Neuronal stem cell (in vitro differentiated cells): ENCODE results near the gene TMEM61.

Source experiments
- DNase-seq: peaks from one replicate; pipeline ENCODE4 v3.0.0-alpha.2; 2013; ENCODE audit warnings: low spot score
- H2AFZ ChIP-seq: one replicate; pipeline ENCODE4 v1.6.1; 2013; ENCODE audit warnings: mild to moderate bottlenecking, low read length, inconsistent platforms
- H2AK5ac ChIP-seq: 2 replicates; pipeline ENCODE4 v1.6.1; 2013; ENCODE audit warnings: low read depth, mild to moderate bottlenecking, inconsistent platforms, low read length, moderate library complexity, mixed read lengths
- H2BK120ac ChIP-seq: 2 replicates; pipeline ENCODE4 v1.6.1; 2013; ENCODE audit warnings: low read depth, mild to moderate bottlenecking, inconsistent platforms, low read length, moderate library complexity, mixed read lengths
- H2BK12ac ChIP-seq: one replicate; pipeline ENCODE4 v1.6.1; 2013; ENCODE audit warnings: low read length, inconsistent platforms
- H2BK15ac ChIP-seq: 2 replicates; pipeline ENCODE4 v1.6.1; 2013; ENCODE audit warnings: mild to moderate bottlenecking, low read length, inconsistent platforms, mixed read lengths
- H2BK5ac ChIP-seq: one replicate; pipeline ENCODE4 v1.6.1; 2013; ENCODE audit warnings: inconsistent platforms, mild to moderate bottlenecking, low read length, moderate library complexity
- H3K14ac ChIP-seq: one replicate; pipeline ENCODE4 v1.6.1; 2013; ENCODE audit warnings: low read length, inconsistent platforms
- H3K18ac ChIP-seq: 2 replicates; pipeline ENCODE4 v1.6.1; 2013; ENCODE audit warnings: low read length, inconsistent platforms
- H3K23ac ChIP-seq: 2 replicates; pipeline ENCODE4 v1.6.1; 2013; ENCODE audit warnings: low read depth, mild to moderate bottlenecking, mixed read lengths, low read length, inconsistent platforms; ENCODE audit not compliant: poor library complexity
- H3K27ac ChIP-seq: replicated peaks from 3 replicates; pipeline ENCODE4 v1.5.1; 2013; ENCODE audit warnings: low read length, inconsistent platforms
- H3K27me3 ChIP-seq, 3 experiments: 2 replicates each; pipeline ENCODE4 v1.6.1; 2013; ENCODE audit warnings: low read length in 3 of 3, mild to moderate bottlenecking in 2 of 3, inconsistent platforms in 1 of 3, low read depth in 1 of 3, mixed read lengths in 1 of 3, moderate library complexity in 1 of 3; ENCODE audit not compliant: control insufficient read depth in 3 of 3, insufficient read depth in 3 of 3
- H3K36me3 ChIP-seq, 2 donors: replicated peaks in 1 of 2; 2 replicates each; pipeline ENCODE4 v1.6.1; 2013; ENCODE audit warnings: low read length in 2 of 2; ENCODE audit not compliant: control insufficient read depth in 2 of 2, insufficient read depth in 2 of 2
- H3K4ac ChIP-seq: 2 replicates; pipeline ENCODE4 v1.6.1; 2013; ENCODE audit warnings: inconsistent platforms, mild to moderate bottlenecking, low read length, moderate library complexity
- H3K4me1 ChIP-seq, 2 donors: 1 replicate in 1 of 2; 2 replicates in 1 of 2; pipeline ENCODE4 v1.6.1; 2013; ENCODE audit warnings: low read length in 2 of 2, low read depth in 1 of 2; ENCODE audit not compliant: control insufficient read depth in 2 of 2, insufficient read depth in 1 of 2
- H3K4me2 ChIP-seq: one replicate; pipeline ENCODE4 v1.6.1; 2013; ENCODE audit warnings: mild to moderate bottlenecking, low read length, inconsistent platforms; ENCODE audit not compliant: insufficient read depth, poor library complexity, severe bottlenecking
- H3K4me3 ChIP-seq, 2 donors: 2 replicates each; pipeline ENCODE4 v1.5.1; 2013; ENCODE audit warnings: low read length in 2 of 2, mild to moderate bottlenecking in 2 of 2, inconsistent platforms in 1 of 2, moderate library complexity in 1 of 2
- H3K79me1 ChIP-seq: one replicate; pipeline ENCODE4 v1.6.1; 2013; ENCODE audit warnings: low read depth, mild to moderate bottlenecking, inconsistent platforms, low read length, moderate library complexity
- H3K9ac ChIP-seq: one replicate; pipeline ENCODE4 v1.6.1; 2013; ENCODE audit warnings: mild to moderate bottlenecking, low read depth, low read length, inconsistent platforms; ENCODE audit not compliant: poor library complexity
- H3K9me3 ChIP-seq, 2 donors: replicated peaks in 1 of 2; 2 replicates each; pipeline versions ENCODE3 to v1.6.1; 2013; ENCODE audit warnings: low read length in 2 of 2, mild to moderate bottlenecking in 2 of 2, inconsistent platforms in 1 of 2, low read depth in 1 of 2, mixed read lengths in 1 of 2, moderate library complexity in 1 of 2; ENCODE audit not compliant: control insufficient read depth in 2 of 2, insufficient read depth in 1 of 2
- H4K8ac ChIP-seq: one replicate; pipeline ENCODE4 v1.6.1; 2013; ENCODE audit warnings: low read depth, mild to moderate bottlenecking, inconsistent platforms, low read length, moderate library complexity
- H4K91ac ChIP-seq: one replicate; pipeline ENCODE4 v1.6.1; 2013; ENCODE audit warnings: low read length, low read depth, mild to moderate bottlenecking, inconsistent platforms; ENCODE audit not compliant: poor library complexity
- WGBS, 2 donors: extraction: QIAGEN DNeasy Blood & Tissue Kit; methylation state at CpG; one replicate each; pipeline ENCODE4 v1.1.7; 2013; ENCODE audit warnings: missing lambda C conversion rate in 2 of 2, mixed read lengths in 1 of 2; ENCODE audit not compliant: insufficient read length in 2 of 2, insufficient replicate concordance in 1 of 2; ENCODE audit errors: extremely low coverage in 2 of 2; 5-methylcytosine and 5-hydroxymethylcytosine counted together

The TMEM61 gene

GRCh38 chr1:54976747-54977146 is 3.7 kb upstream of the TMEM61 start:
- no peak overlapping the region for H2BK5ac ChIP-seq
- H2BK12ac ChIP-seq: no peak overlapping the region
- no peak overlapping the region for H4K8ac ChIP-seq
- no peaks in the 10 kb centered on the region for H3K36me3 ChIP-seq
- H2AFZ ChIP-seq: no peak overlapping the region
- no peaks in the 10 kb centered on the region for H3K79me1 ChIP-seq
- no peak overlapping the region for H2BK120ac ChIP-seq
- H3K4me2 ChIP-seq: no peak overlapping the region
- H2BK15ac ChIP-seq: no peak overlapping the region
- WGBS, 2 donors: no CpG with 5 or more reads among the region's 6 CpGs
- H3K4me3 ChIP-seq: no peak overlapping the region
- H3K9ac ChIP-seq: no peak overlapping the region
- no peak overlapping the region for H2AK5ac ChIP-seq
- H3K4me1 ChIP-seq: peaks cover 0 to 5% of the 10 kb centered on the region in 2 donors
- H3K9me3 ChIP-seq: no peaks in the 10 kb centered on the region
- H3K27ac ChIP-seq: no peak overlapping the region
- peaks cover 5 to 71% (median 31%) of the 10 kb centered on the region in 3 experiments for H3K27me3 ChIP-seq
- H3K18ac ChIP-seq: no peak overlapping the region
- no peak overlapping the region for H3K23ac ChIP-seq
- no peak for DNase-seq
- H3K4ac ChIP-seq: no peak overlapping the region
- no peak overlapping the region for H4K91ac ChIP-seq
- no peak overlapping the region for H3K14ac ChIP-seq

GRCh38 chr1:54977533-54978297 is 2.7 kb upstream of the TMEM61 start:
- Histone ChIP-seq H3K79me1 (no peaks in the 10 kb centered on the region), H3K4me1 (peaks cover 0 to 5% of the 10 kb centered on the region in 2 donors), H2BK12ac (no peak overlapping the region), H3K14ac (no peak overlapping the region), H3K9me3 (no peaks in the 10 kb centered on the region), H3K4me2 (no peak overlapping the region), H3K27me3 (peaks cover 5 to 80% (median 35%) of the 10 kb centered on the region in 3 experiments), H3K27ac (no peak overlapping the region), H3K4ac (no peak overlapping the region), H3K36me3 (no peaks in the 10 kb centered on the region), H3K18ac (no peak overlapping the region), H4K8ac (no peak overlapping the region), H2BK120ac (no peak overlapping the region), H3K9ac (no peak overlapping the region), H3K4me3 (no peak overlapping the region), H3K23ac (no peak overlapping the region), H2AK5ac (no peak overlapping the region), H4K91ac (no peak overlapping the region), H2BK15ac (no peak overlapping the region), H2AFZ (no peak overlapping the region), H2BK5ac (no peak overlapping the region)
- WGBS, 2 donors: no CpG with 5 or more reads among the region's 5 CpGs
- DNase-seq: no peak

GRCh38 chr1:54978528-54979326 is 1.7 kb upstream of the TMEM61 start:
- no peak overlapping the region for H3K9ac ChIP-seq
- no peak overlapping the region for H3K4me3 ChIP-seq
- H3K79me1 ChIP-seq: no peaks in the 10 kb centered on the region
- H2BK15ac ChIP-seq: peak overlapping the region; percentile 42
- WGBS, 2 donors: no CpG with 5 or more reads among the region's 9 CpGs
- DNase-seq: no peak
- H3K4me1 ChIP-seq: peaks cover 0 to 4% of the 10 kb centered on the region in 2 donors
- H4K8ac ChIP-seq: no peak overlapping the region
- peaks cover 5 to 84% (median 35%) of the 10 kb centered on the region in 3 experiments for H3K27me3 ChIP-seq
- H3K4me2 ChIP-seq: no peak overlapping the region
- no peak overlapping the region for H3K4ac ChIP-seq
- peak overlapping the region; percentile 65 for H3K18ac ChIP-seq
- H3K27ac ChIP-seq: no peak overlapping the region
- H2AFZ ChIP-seq: no peak overlapping the region
- H2BK5ac ChIP-seq: peak overlapping the region; percentile 16
- no peak overlapping the region for H2BK12ac ChIP-seq
- no peak overlapping the region for H2BK120ac ChIP-seq
- H3K23ac ChIP-seq: no peak overlapping the region
- H3K14ac ChIP-seq: peak overlapping the region; percentile 21
- H3K9me3 ChIP-seq: no peaks in the 10 kb centered on the region
- peak overlapping the region; percentile 78 for H2AK5ac ChIP-seq
- H4K91ac ChIP-seq: no peak overlapping the region
- no peaks in the 10 kb centered on the region for H3K36me3 ChIP-seq

GRCh38 chr1:54979327-54979891 is 1.0 kb upstream of the TMEM61 start:
- Histone ChIP-seq H2BK5ac (peak overlapping the region; percentile 16), H3K27me3 (peaks cover 5 to 89% (median 35%) of the 10 kb centered on the region in 3 experiments), H3K4me3 (no peak overlapping the region)

More at GRCh38 chr1:54979327-54979891, 1.0 kb upstream of the TMEM61 start:
- DNase-seq: no peak
- H3K14ac ChIP-seq: peak overlapping the region; percentile 25
- peak overlapping the region; percentile 8 for H2AK5ac ChIP-seq
- H3K9me3 ChIP-seq: no peaks in the 10 kb centered on the region
- H3K79me1 ChIP-seq: no peaks in the 10 kb centered on the region
- H3K4me2 ChIP-seq: no peak overlapping the region
- peak overlapping the region; percentile 42 for H2BK15ac ChIP-seq
- no CpG with 5 or more reads among the region's 5 CpGs for WGBS, 2 donors
- no peak overlapping the region for H3K27ac ChIP-seq
- H3K18ac ChIP-seq: no peak overlapping the region
- H2BK120ac ChIP-seq: no peak overlapping the region
- H3K36me3 ChIP-seq: no peaks in the 10 kb centered on the region
- H4K91ac ChIP-seq: no peak overlapping the region
- no peak overlapping the region for H4K8ac ChIP-seq
- H3K23ac ChIP-seq: no peak overlapping the region
- no peak overlapping the region for H2AFZ ChIP-seq
- H3K4ac ChIP-seq: no peak overlapping the region
- H2BK12ac ChIP-seq: no peak overlapping the region
- H3K9ac ChIP-seq: no peak overlapping the region
- H3K4me1 ChIP-seq: peaks cover 0 to 4% of the 10 kb centered on the region in 2 donors
